ENCODE results near the gene KCNJ4. TPM values are rescaled to one million over a fixed set of nuclear protein-coding genes. Genes with fewer than 3 reads are reported as not detected.

KCNJ4 gene
- total RNA-seq, 4 donors from 2014 or later: not detected

GRCh38 chr22:38437416-38437815 is 17.6 kb downstream of the KCNJ4 start:
- intact Hi-C loops (cut with DNase I): no loop called here
- Histone ChIP-seq H3K9me3 (no peaks in the 10 kb centered on the region), H3K27ac (no peak overlapping the region), H3K36me3 (no peaks in the 10 kb centered on the region), H3K27me3 (no peaks in the 10 kb centered on the region), H3K4me3 (replicated peaks in 1 of 3) (no peak overlapping the region), H3K4me1 (no peaks in the 10 kb centered on the region)
- no peak for DNase-seq
- TF ChIP-seq POLR2A (IDR thresholded peaks at IDR 0.05) (no peak), CTCF (IDR thresholded peaks at IDR 0.05) (no peak)
- 92 to 96% methylated on average over 9 of the region's 9 CpGs for WGBS, 2 donors

DNA sequence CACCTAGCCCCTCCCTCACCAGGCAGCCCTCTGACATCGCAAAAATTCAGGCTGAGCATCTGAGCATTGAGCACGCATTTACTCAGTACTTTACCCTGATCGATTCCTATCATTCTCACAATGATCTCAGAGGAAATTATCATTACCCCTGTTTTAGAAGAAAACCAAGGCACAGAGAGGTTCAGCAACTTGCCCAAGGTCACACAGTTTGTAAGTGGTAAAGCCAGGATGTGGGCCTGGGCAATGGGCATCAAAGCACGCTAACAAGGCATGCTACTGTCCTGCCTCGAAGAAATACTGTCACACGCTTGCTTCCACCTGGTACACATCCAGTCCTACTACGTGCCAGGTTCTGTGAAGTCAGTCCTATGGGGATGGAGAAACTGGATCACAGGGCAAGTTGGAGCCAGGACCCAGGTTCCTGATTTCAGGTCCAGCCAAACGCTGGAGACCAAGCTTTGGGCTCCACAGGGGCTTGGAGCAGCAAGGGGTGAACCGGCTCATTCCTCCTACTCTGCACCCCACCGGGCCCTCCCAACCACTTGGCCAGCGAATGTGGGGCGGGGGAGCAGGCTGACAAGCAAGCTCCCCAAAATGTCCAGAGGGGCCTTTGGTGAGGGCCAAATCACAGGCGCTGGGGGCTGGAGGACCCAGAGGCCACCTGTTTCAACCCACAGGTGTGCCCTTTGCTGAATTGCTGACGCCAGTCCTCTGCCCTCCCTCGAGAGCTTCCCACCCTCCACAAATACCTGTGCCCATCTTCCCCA is 18.2 kb downstream of the KCNJ4 start:
- intact Hi-C loops (cut with DNase I): no loop called here
- H3K36me3 ChIP-seq: no peaks in the 10 kb centered on the region
- 83 to 87% methylated on average over 12 to 15 of the region's 15 CpGs for WGBS, 2 donors
- no peaks in the 10 kb centered on the region for H3K9me3 ChIP-seq
- no peaks in the 10 kb centered on the region for H3K4me1 ChIP-seq
- H3K27ac ChIP-seq: no peak overlapping the region
- TF ChIP-seq POLR2A (IDR thresholded peaks at IDR 0.05) (no peak), CTCF (IDR thresholded peaks at IDR 0.05) (no peak)
- no peak for DNase-seq
- H3K4me3 ChIP-seq (replicated peaks in 1 of 3): no peak overlapping the region
- no peaks in the 10 kb centered on the region for H3K27me3 ChIP-seq

DNA sequence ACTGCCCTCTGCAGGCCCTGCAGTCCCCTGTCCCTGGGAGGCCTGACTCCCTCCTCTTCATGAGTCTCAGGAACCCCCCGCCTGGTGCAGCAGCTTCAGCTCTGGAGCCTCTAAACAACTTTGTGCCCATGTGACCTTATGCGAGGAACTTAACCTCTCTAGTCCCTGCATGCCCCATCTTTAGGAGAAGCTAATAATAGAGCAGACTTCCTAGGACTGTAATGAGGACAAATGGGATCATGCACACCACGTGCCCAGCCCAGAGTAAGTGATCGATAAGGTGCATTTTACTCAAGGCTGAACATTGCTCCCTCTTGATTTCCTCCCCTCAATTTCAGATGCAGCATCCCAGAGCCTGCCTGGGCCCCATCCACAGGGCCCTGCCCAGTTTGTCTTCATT is 19.0 kb downstream of the KCNJ4 start:
- DNase-seq: no peak
- intact Hi-C loops (cut with DNase I): no loop called here
- Histone ChIP-seq H3K4me1 (no peaks in the 10 kb centered on the region), H3K36me3 (no peaks in the 10 kb centered on the region), H3K27ac (no peak overlapping the region), H3K27me3 (no peaks in the 10 kb centered on the region), H3K9me3 (no peaks in the 10 kb centered on the region), H3K4me3 (replicated peaks in 1 of 3) (no peak overlapping the region)
- WGBS, 2 donors: 65 to 76% methylated on average over 4 of the region's 4 CpGs
- TF ChIP-seq POLR2A (IDR thresholded peaks at IDR 0.05): no peak
- TF ChIP-seq CTCF (IDR thresholded peaks at IDR 0.05): no peak

GRCh38 chr22:38435010-38435409 is 20.0 kb downstream of the KCNJ4 start:
- DNase-seq: no peak
- Histone ChIP-seq H3K9me3 (no peaks in the 10 kb centered on the region), H3K27ac (no peak overlapping the region), H3K4me1 (no peaks in the 10 kb centered on the region), H3K36me3 (no peaks in the 10 kb centered on the region), H3K27me3 (no peaks in the 10 kb centered on the region), H3K4me3 (replicated peaks in 1 of 3) (no peak overlapping the region)
- 78 to 90% methylated on average over 4 of the region's 4 CpGs for WGBS, 2 donors
- TF ChIP-seq CTCF (IDR thresholded peaks at IDR 0.05): no peak
- no peak for TF ChIP-seq POLR2A (IDR thresholded peaks at IDR 0.05)
- intact Hi-C loops (cut with DNase I): no loop called here

DNA sequence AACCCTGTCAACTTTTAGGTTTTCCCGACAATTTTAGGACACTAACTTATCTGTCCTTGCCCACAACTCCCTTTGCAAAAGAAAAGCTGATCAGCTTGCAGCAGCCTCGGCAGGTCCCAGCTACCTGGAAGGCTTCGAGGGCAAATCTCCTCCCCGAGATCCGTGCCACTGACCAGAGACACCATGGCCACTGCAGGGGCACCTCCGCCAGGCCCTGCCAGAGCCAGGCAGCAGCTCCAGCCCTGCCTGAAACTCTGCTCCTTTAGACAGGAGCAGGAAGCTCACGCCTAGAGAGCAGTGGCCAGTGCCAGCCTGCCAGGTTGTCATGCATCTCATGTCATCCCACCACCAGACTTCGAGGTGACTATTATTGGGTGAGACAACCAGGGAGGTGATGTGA is 21.1 kb downstream of the KCNJ4 start:
- Histone ChIP-seq H3K36me3 (no peaks in the 10 kb centered on the region), H3K27me3 (no peaks in the 10 kb centered on the region), H3K9me3 (no peaks in the 10 kb centered on the region), H3K4me3 (replicated peaks in 1 of 3) (no peak overlapping the region), H3K4me1 (no peaks in the 10 kb centered on the region), H3K27ac (no peak overlapping the region)
- WGBS, 2 donors: 87 to 88% methylated on average over 5 to 8 of the region's 8 CpGs
- no peak for TF ChIP-seq POLR2A (IDR thresholded peaks at IDR 0.05)
- no peak for TF ChIP-seq CTCF (IDR thresholded peaks at IDR 0.05)
- no peak for DNase-seq
- intact Hi-C loops (cut with DNase I): no loop called here

Measured in thyroid gland (tissue), 4 donors.